AG09319 (cell line): Measurements from ENCODE around the gene FUBP3.

ENCODE experiments used
- DNase-seq: peaks from one replicate; pipeline ENCODE4 v3.0.0-alpha.2; 2010; ENCODE audit warnings: low read depth; ENCODE audit errors: extremely low read depth
- TF ChIP-seq, protein P1 (sequence below): IDR thresholded peaks from 2 replicates; pipeline ENCODE4 v1.5.1; 2011; ENCODE audit warnings: low read depth, mild to moderate bottlenecking, inconsistent platforms, low read length, moderate library complexity

The FUBP3 gene

DNA sequence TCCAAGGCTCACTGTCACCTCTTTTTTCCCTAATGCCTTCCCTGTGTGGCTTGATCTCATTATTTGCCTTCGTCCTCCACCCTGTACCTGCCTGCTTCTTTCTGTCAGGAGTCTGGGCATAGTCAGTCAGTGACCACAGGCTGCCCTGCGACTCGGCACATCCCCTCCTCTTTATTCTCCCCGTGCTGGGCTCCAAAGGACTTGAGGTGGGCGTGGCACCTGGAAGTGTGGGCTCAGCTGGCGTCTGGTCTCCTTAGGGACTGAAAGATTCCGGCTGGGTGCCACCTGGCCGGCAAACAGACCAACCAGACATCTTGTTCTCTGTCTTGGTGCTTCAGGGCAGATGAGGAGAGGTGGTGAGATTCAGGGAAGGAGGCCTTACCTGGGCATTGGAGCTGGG lies 55.4 kb downstream of the FUBP3 start:
- TF ChIP-seq, protein P1, sequence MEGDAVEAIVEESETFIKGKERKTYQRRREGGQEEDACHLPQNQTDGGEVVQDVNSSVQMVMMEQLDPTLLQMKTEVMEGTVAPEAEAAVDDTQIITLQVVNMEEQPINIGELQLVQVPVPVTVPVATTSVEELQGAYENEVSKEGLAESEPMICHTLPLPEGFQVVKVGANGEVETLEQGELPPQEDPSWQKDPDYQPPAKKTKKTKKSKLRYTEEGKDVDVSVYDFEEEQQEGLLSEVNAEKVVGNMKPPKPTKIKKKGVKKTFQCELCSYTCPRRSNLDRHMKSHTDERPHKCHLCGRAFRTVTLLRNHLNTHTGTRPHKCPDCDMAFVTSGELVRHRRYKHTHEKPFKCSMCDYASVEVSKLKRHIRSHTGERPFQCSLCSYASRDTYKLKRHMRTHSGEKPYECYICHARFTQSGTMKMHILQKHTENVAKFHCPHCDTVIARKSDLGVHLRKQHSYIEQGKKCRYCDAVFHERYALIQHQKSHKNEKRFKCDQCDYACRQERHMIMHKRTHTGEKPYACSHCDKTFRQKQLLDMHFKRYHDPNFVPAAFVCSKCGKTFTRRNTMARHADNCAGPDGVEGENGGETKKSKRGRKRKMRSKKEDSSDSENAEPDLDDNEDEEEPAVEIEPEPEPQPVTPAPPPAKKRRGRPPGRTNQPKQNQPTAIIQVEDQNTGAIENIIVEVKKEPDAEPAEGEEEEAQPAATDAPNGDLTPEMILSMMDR: no peak
- no peak for DNase-seq

DNA sequence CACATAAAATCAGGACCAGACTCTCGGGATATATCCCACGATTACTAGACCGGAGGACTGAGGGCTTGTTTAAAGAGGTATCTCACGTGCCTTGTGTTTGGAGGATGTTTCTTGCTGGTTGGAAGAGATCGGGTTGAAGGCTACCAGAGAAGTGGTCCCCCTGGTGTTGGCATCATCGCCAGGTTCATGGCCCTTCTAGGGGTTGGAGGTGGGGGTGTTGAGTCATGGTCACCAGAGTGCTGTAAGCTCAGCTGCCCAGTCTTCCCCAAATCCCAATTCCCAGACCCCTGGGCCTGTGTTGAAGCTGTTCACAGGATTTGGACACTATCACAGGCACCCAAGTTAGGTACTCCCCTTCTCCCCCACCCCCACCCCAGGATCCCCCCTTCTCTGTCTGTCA lies 55.9 kb downstream of the FUBP3 start:
- no peak for DNase-seq
- TF ChIP-seq, protein P1: no peak

- TF ChIP-seq, protein P1: no peak
- no peak for DNase-seq
These were observed 56.6 kb downstream of the FUBP3 start for GRCh38 chr9:130635721-130636647.

DNA sequence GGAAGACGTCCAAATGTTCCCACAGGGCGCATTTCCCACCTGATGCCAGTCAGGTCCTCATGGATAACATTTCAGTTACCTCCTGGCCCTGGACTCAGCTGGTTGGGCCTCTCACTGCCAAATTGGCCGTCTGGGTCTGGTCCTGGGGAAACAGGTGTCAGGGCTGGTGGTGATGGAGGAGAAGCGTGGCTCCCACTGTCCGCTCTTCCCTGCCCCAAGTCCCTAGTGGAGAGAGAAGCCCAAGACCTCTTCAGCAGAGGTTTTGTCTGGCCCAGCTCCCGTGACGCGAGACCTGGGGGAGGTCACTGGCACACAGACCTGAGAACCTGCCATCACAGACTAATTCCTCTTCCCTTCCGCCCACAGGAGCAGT lies 57.3 kb downstream of the FUBP3 start:
- no peak for DNase-seq
- TF ChIP-seq, protein P1: no peak

DNA sequence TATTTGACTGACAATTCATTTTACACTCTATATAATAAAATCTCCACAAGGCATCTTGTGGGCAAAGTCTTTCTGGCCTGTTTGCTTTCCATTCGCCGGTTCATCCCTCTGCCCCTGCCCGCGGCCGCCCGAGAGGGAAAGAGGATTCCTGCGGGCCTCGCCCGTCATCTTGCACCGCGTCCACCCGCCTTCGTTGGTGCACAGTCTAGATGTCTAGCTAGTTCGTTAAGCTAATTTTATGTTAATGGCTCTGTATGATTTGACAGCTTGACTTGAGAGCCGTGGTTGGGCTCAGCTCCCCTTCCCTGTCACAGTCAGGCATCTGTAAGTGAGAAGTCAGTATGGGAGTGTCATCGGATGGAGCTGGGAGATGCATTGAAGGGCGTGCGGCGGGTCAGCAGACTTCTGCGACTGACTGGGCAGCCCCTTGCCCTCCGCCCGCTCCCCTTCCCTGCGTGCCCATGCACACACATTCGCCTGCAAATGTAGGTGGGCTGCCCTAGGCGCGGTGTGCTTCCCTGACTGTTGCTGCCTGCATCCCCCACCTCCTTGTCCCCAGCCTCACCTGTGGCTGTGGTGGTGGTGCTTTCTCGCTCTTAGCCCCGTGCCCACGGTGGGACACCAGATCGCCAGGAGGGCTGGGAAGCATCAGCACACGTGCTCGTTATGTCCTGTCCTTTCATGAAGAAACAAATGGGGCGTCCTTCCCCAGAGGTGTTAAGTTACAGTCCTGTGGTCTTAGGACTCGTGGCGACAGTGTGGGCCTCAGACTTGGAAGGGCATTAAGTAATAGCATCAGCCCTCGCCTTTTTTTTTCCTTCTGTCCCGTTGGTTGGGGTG lies 59.1 kb downstream of the FUBP3 start:
- TF ChIP-seq, protein P1: no peak
- DNase-seq: no peak

DNA sequence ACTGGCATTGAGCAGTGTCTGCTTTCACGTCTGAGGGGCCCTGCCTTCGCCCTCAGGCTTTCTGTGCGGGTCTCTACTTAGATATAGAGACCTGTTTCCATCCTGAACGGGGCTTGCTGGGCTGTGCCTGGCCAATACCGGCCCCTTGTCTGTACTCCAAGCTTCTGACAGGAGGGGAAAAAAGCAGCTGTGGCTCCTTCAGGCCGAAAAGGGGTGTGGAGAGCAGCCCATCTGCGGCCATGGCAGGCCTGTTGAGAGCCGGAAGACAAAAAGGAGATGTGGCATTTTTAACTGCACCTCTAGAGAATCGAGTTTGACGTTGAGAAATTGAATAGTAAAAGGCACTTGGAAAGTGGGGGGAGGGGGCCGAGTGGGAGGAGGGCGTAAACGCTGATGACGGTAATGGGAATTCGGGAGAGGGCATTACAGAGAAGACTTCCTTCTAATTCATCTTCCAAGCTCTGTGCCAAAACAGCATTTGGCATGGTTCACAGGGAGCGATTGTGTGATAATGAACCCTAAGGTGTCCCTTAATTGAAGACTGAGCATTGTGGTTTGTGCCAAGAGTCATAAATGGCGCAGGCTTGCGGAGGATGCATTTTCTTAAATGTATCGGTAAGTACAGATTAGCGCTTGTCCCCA lies 59.9 kb downstream of the FUBP3 start:
- TF ChIP-seq, protein P1: no peak
- no peak for DNase-seq
